Upper lobe of left lung (tissue), 4 donors: ENCODE measurements around the gene TNFSF11.

ENCODE experiments used
- EP300 ChIP-seq, 4 donors: sonication (generic); formaldehyde crosslinking; IDR thresholded peaks; one replicate each; pipeline ENCODE4 v1.5.1; 2017; ENCODE audit warnings: antibody characterized with exemption in 4 of 4, control low read depth in 2 of 4
- POLR2A ChIP-seq, 4 donors: fragments of 450-650 bp; IDR thresholded peaks; one replicate each; pipeline ENCODE4 v1.5.1; 2016 to 2017; ENCODE audit warnings: antibody characterized with exemption in 4 of 4, mild to moderate bottlenecking in 2 of 4
- POLR2AphosphoS5 ChIP-seq, 2 donors: sonication (generic); formaldehyde crosslinking; IDR thresholded peaks; one replicate each; pipeline ENCODE4 v1.5.1; 2017; ENCODE audit warnings: antibody characterized with exemption in 2 of 2
- TF ChIP-seq, protein P1 (sequence below), 6 experiments: fragments of 450-650 bp in 4 of 6; fragments of 200-600 bp in 2 of 6; sonication (generic) in 2 of 6; IDR thresholded peaks; one replicate each; pipeline ENCODE4 v1.5.1; 2016 to 2019; ENCODE audit warnings: antibody characterized with exemption in 6 of 6

DNA sequence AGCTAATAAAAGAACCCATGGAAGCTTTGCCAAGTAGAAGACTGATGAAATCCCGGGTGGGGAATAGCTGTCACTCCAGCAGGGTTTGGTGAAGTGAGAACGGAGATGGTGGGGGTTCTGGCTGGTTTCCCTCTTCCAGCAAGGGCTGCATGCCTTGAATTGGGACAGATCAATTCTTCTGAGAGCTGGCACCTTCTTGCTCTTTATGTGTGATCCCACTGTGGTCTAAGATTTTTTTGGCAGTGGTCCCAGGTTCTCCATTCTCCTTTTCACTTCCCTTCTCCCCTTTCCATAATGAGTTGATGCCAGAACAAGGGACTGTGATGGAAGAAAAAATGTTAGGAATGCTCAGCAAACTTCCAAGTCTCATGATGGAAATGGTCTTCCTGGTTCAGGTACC lies 50.0 kb downstream of the TNFSF11 start:
- TF ChIP-seq, protein P1, sequence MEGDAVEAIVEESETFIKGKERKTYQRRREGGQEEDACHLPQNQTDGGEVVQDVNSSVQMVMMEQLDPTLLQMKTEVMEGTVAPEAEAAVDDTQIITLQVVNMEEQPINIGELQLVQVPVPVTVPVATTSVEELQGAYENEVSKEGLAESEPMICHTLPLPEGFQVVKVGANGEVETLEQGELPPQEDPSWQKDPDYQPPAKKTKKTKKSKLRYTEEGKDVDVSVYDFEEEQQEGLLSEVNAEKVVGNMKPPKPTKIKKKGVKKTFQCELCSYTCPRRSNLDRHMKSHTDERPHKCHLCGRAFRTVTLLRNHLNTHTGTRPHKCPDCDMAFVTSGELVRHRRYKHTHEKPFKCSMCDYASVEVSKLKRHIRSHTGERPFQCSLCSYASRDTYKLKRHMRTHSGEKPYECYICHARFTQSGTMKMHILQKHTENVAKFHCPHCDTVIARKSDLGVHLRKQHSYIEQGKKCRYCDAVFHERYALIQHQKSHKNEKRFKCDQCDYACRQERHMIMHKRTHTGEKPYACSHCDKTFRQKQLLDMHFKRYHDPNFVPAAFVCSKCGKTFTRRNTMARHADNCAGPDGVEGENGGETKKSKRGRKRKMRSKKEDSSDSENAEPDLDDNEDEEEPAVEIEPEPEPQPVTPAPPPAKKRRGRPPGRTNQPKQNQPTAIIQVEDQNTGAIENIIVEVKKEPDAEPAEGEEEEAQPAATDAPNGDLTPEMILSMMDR (IDR thresholded peaks at IDR 0.05): no peak
- no peak for TF ChIP-seq POLR2A (IDR thresholded peaks at IDR 0.05)
- TF ChIP-seq POLR2AphosphoS5 (IDR thresholded peaks at IDR 0.05): no peak
- no peak for TF ChIP-seq EP300 (IDR thresholded peaks at IDR 0.05)
